T-helper 17 cell (primary cell): ENCODE data around the gene APOM. TPM values are rescaled to one million over a fixed set of nuclear protein-coding genes. Genes with fewer than 3 reads are reported as not detected.
A peak's percentile ranks its signal among the peaks of the same experiment; 100 is the strongest.

ENCODE experiments used
- ATAC-seq: fragments of 150-1000 bp; cut with Tn5 transposase; 2 replicates; pipeline ENCODE4 v1.10.0; 2021; ENCODE audit warnings: mild to moderate bottlenecking, moderate library complexity
- DNase-seq, 3 donors: peaks; one replicate each; pipeline versions ENCODE4 v3.0.0 to v3.0.0-alpha.2; 2020 to 2021
- H3K9me3 ChIP-seq: one replicate; pipeline ENCODE4 v1.7.0; 2013; ENCODE audit warnings: low read length, mild to moderate bottlenecking; ENCODE audit not compliant: control insufficient read depth, poor library complexity, severe bottlenecking
- H3K27ac Mint-ChIP-seq: one replicate; pipeline ENCODE4 v1.8.0; 2022; ENCODE audit warnings: mild to moderate bottlenecking, moderate library complexity, mixed read lengths
- H3K27me3 Mint-ChIP-seq: one replicate; pipeline ENCODE4 v1.8.0; 2022; ENCODE audit warnings: mixed read lengths
- H3K36me3 Mint-ChIP-seq: one replicate; pipeline ENCODE4 v1.8.0; 2022; ENCODE audit warnings: low read depth, mixed read lengths
- H3K4me1 Mint-ChIP-seq: one replicate; pipeline ENCODE4 v1.8.0; 2022; ENCODE audit warnings: mild to moderate bottlenecking, mixed read lengths
- H3K4me3 Mint-ChIP-seq: one replicate; pipeline ENCODE4 v1.8.0; 2022; ENCODE audit warnings: mild to moderate bottlenecking, moderate library complexity, mixed read lengths
- total RNA-seq, 4 donors: library from RNA in 2 of 4; stranded (reverse) in 2 of 4; gene quantifications; one replicate each; pipeline ENCODE4 v1.2.3 and lab custom pipeline; 2022 to 2026

The APOM gene
- total RNA-seq (1 to 10 TPM; 2.9 to 4.0 TPM), total RNA-seq (lab: John Stamatoyannopoulos, UW) (2.0 to 3.1 reads per million in 2 donors)

DNA sequence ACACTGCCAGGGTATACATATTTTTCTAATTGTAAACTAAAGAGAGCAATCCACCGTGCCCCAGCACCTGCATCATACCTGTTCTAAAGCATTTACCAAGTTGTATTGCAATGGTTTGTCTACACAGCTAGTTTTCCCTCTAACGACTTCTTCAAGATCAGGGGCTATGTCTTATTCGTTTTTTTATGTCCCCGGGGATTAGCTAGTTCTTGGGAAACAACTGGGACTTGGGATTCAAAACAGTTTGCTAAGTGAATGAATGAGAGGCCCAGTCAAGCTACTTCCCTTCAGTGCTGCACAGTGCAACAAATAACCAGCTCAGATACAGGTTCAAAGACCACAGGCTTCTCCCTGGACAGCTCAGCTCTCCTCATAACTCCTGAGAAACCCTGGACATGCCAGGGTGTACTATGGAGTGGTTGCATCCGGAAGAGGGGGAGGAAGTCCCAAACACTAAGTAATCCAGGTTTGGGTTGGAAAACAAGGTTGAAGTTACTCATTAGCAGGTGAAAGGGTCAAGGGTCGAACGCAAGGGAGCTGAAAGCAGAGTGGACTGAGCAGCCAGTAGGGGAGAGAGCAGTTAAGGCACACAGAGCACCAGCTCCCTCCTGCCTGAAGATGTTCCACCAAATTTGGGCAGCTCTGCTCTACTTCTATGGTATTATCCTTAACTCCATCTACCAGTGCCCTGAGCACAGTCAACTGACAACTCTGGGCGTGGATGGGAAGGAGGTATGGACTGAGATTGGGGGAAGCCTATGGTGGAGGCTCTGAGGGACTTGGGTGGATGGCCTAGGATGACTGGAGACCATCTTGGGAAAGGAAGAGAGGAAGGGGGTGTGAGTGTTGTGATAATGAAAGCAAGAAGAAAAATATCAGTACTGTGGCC, at the start of gene APOM:
Gene APOM (plus strand): TSS at position 546 of the 889 bp plus-strand sequence. CDS start 73 bp downstream, at position 619.
- DNase-seq = no peak
- H3K9me3 ChIP-seq = no peaks in the 10 kb centered on the region
- H3K27ac Mint-ChIP-seq = peak within 1 kb of the TSS; percentile 67
- peak within 1 kb of the TSS; percentile 50 for H3K4me3 Mint-ChIP-seq
- peaks cover 2% of the 10 kb centered on the region for H3K36me3 Mint-ChIP-seq
- ATAC-seq = no peak
- H3K4me1 Mint-ChIP-seq = peaks cover 57% of the 10 kb centered on the region
- H3K27me3 Mint-ChIP-seq = no peaks in the 10 kb centered on the region

DNA sequence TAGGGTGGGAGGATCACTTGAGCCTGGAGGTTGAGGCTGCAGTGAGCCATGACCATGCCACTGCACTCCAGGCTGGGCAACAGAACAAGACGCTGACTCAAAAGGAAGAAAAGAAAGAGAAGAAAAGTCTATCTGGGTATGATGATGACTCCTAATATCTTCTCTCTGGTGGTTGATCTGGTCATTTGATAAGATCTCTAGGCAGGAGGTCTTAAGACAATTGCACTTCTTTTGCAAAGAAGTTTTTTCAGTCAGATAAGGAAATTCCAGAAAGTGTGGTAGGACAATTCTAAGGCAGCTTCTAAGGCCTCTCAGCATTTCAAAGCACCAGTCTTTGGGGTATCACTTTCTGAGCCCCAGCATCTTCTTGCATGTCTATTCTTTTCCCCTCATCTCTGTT, 48.4 kb upstream of the APOM start:
- ATAC-seq (no peak), DNase-seq (no peak)
- Mint-ChIP-seq H3K4me1 (peaks cover 10% of the 10 kb centered on the region), H3K4me3 (no peak overlapping the region), H3K27ac (no peak overlapping the region), H3K36me3 (peaks cover 3% of the 10 kb centered on the region), H3K27me3 (peaks cover 5% of the 10 kb centered on the region)
- H3K9me3 ChIP-seq = no peaks in the 10 kb centered on the region

DNA sequence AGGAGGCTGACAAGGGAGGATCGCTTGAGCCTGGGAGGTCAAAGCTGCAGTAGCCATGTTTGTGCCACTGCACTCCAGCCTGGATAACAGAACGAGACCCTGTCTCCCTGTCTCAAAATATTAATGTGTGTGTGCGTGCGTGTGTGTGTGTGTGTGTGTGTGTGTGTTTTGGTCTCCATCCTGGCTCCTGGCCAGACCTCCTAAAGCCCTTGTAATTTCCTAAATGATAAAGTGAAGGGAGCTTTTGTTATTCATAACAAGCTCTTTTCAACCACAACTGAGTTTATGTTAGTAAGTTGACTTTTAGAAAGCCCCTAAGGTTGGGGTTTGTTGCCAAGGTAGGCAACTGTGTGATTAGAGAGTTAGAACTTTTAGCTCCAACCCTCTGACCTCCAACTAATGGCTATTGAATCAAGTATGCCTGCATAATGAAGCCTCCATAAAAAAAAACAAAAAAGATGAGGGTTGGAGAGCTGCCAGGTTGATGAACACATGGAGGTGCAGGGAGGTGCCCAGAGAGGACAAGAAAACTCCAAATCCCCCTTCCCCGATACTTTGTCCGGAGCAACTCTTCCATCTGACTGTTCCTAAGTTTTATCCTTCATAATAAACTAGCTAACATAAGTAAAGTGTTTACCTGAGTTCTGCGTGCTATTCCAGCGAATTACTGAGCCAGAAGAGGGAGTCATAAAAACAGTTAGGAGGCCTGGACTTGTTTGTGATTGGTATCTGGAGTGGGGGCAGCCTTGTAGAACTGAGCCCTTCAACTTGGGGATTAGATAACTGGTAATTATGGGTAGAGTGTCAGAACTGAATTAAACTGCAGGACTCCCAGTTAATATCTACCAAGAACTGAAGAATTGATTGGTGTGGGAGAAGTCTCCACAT, 45.9 kb upstream of the APOM start:
- no peaks in the 10 kb centered on the region for H3K36me3 Mint-ChIP-seq
- no peaks in the 10 kb centered on the region for H3K27me3 Mint-ChIP-seq
- H3K27ac Mint-ChIP-seq = no peak overlapping the region
- H3K4me1 Mint-ChIP-seq = peaks cover 4% of the 10 kb centered on the region
- ATAC-seq (no peak), DNase-seq (no peak)
- no peak overlapping the region for H3K4me3 Mint-ChIP-seq
- H3K9me3 ChIP-seq = no peaks in the 10 kb centered on the region

DNA sequence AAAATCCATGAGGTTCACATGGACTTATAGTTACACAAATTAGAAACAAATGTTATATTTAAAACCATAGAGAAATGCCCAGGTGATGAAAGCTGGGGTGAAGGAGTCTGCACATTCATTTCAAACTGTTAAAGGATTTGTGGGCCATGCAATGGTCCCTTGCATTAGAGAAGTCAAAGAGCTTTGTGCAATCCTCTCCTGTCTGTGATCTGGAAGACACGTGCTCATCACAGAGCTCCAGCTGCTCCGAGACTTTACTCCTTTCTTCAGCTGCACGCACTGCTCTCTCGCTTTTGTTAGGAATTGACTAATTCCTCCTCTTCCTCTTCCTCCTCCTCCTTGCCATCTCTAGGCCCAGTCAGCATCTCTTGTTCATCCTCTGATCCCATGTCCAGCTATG, 44.7 kb upstream of the APOM start:
- no peaks in the 10 kb centered on the region for H3K9me3 ChIP-seq
- H3K27ac Mint-ChIP-seq = peak overlapping the region; percentile 19
- no peak overlapping the region for H3K4me3 Mint-ChIP-seq
- peaks cover 10% of the 10 kb centered on the region for H3K4me1 Mint-ChIP-seq
- H3K27me3 Mint-ChIP-seq = no peaks in the 10 kb centered on the region
- H3K36me3 Mint-ChIP-seq = no peaks in the 10 kb centered on the region
- no peak for ATAC-seq
- no peak for DNase-seq

DNA sequence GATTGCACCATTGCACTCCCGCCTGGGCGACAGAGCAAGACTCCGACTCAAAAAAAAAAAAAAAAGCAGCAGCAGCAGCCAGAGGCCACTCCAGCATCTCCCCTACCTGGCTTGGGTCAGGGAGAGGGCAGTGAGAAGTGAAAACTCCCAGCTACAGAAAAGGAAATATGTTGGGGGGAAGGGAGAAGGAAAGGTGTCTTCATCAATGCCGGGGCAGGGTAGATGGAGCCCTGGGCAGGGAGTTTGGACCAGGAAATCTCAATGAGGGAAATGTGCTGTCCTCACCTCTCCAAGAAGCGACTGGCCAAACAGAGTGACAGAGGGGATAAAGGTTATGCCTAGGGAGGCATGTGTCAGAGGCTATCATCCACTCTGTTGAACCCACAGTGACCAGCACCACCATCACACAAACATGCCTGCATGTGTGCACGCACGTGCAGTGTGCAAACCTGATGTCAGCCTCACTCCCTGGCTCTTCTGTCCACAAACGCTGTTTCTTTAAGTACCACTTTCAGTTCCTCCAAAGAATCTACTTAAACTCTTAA, 41.5 kb upstream of the APOM start:
- DNase-seq (no peak), ATAC-seq (no peak)
- Mint-ChIP-seq H3K4me3 (no peak overlapping the region), H3K4me1 (peaks cover 20% of the 10 kb centered on the region), H3K36me3 (no peaks in the 10 kb centered on the region), H3K27me3 (no peaks in the 10 kb centered on the region), H3K27ac (no peak overlapping the region)
- H3K9me3 ChIP-seq = no peaks in the 10 kb centered on the region

DNA sequence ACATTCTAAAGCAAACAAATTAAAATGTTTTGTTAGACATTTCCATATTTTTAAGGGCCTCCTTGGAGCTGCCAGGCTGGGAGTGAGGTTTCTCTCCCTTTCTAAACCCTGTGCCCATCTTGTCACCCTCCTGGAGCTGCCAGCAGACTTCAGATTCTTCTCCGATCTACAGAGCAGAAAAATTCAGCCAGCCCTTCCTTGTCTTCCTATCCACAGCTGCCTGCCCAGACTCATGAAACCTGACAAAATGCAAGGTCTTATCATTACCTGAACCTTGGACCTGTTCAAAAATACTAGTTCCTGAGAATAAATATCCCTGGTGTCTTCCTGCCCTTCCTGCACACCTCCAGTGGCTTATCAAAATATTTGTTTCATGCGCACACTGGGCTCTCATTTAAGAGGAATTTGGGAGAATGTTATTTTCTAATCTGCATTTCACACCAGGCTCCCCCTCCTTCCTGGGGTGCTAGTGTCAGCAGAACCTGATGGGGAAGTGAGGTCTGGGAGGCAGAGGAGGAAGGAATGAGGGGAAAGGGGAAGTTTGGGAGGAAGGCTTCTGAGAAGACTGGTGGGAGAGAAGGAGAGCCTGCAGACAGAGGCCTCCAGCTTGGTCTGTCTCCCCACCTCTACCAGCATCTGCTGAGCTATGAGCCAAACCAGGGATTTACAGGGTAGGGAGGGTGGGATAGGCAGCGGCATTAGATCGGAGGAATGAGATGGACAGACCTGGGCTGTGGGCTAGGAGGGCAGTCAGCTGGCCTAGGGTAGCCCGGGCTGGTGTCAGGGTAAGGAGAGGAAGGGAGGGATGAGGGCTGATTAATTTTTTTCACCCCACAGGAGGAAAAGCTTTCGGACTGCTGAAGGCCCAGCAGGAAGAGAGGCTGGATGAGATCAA, 40.8 kb upstream of the APOM start, which contains the start of gene AIF1:
Gene AIF1 (plus strand): TSS at position 551 of the 895 bp plus-strand sequence. CDS start 96 bp downstream, at position 647.
- no peaks in the 10 kb centered on the region for H3K36me3 Mint-ChIP-seq
- DNase-seq (no peak), ATAC-seq (no peak)
- H3K27me3 Mint-ChIP-seq = no peaks in the 10 kb centered on the region
- no peaks in the 10 kb centered on the region for H3K9me3 ChIP-seq
- H3K4me1 Mint-ChIP-seq = peaks cover 18% of the 10 kb centered on the region
- H3K27ac Mint-ChIP-seq = peak within 1 kb of the TSS; percentile 41
- peak within 1 kb of the TSS; percentile 49 for H3K4me3 Mint-ChIP-seq

DNA sequence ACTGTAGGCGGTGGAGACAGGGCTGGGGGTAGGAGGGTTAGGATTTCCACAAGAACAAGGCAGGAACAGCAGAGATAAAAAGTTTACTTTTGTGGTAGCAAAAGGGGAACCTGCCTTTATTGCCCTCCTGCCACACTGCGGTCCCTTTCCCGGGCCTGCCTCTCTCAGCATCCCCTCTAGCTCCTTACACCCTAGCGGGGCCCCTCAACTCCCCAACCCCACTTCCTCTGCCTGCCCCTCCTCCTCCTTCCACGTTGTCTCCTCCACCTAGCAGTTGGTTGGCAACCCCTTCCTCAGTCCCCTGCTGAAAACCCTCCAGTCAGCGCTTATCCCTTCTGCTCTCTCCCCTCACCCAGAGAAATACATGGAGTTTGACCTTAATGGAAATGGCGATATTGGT, 39.9 kb upstream of the APOM start:
- Mint-ChIP-seq H3K36me3 (no peaks in the 10 kb centered on the region), H3K4me3 (peak overlapping the region; percentile 49), H3K4me1 (peaks cover 20% of the 10 kb centered on the region), H3K27me3 (no peaks in the 10 kb centered on the region), H3K27ac (no peak overlapping the region)
- ATAC-seq (no peak), DNase-seq (no peak)
- no peaks in the 10 kb centered on the region for H3K9me3 ChIP-seq

DNA sequence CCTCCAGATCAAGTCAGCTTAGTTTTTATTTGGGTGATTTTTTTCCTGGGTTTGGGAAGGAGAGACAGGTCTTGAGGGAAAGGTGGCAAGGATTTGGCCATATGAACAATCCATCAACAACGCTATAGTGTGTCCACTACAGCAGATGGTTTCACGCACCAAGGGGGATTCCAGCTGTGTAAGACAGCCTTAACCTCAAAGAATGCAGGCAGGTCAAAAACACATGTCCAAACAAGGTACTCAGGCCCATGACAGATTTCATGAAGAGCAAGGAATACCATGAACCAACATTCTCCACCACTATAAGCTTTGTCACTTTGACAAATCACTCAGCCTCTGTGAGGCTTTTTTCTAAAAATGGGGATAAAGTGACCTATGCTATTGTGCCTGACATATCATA, 38.7 kb upstream of the APOM start:
- Mint-ChIP-seq H3K36me3 (peaks cover 4% of the 10 kb centered on the region), H3K27ac (no peak overlapping the region), H3K27me3 (no peaks in the 10 kb centered on the region), H3K4me1 (peaks cover 30% of the 10 kb centered on the region), H3K4me3 (no peak overlapping the region)
- no peaks in the 10 kb centered on the region for H3K9me3 ChIP-seq
- ATAC-seq (no peak), DNase-seq (no peak)

DNA sequence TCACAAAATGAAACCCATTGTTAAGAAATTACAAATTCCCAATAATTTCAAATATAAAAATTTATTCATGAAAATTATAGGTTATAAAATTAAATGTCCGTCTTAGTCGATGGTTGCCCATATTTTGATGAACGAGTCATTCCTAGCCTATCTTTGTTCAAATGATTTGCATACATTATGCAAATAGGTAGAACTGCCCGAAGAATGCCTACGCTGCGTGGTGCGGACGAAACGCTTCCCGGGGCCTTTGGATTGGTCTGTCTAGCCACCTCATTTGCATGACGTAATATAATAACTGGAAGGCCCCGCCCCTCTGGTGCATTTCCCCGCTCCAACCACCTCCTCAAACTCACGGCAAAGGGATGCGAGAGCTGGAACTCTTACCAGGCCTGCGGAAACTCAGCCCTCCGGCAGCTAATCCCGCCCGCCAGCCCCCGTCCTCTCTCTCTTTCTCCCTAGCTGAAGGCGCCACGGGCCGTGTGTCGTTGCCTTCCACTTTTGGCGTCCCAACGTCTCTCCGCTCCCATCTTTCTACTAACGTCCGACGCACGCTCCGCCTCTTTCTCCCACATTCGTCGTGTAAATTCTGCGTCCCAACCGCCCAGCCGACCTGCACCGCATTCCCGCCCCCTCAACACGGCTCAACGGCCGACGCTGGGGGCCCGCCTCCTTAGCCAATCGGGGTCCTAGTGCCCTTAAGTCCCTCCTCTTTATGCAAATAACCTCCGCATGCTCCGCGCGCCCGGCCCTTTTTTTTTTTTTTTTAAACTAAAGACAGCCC, 35.7 kb upstream of the APOM start:
- peaks cover 4% of the 10 kb centered on the region for H3K36me3 Mint-ChIP-seq
- no peaks in the 10 kb centered on the region for H3K27me3 Mint-ChIP-seq
- peak overlapping the region; percentile 95 for H3K27ac Mint-ChIP-seq
- peak overlapping the region; percentile 93 for H3K4me3 Mint-ChIP-seq
- H3K4me1 Mint-ChIP-seq = peaks cover 38% of the 10 kb centered on the region
- H3K9me3 ChIP-seq = no peaks in the 10 kb centered on the region
- DNase-seq (peak; percentile 88 to 94 (median 89)), ATAC-seq (peak; percentile 86)

DNA sequence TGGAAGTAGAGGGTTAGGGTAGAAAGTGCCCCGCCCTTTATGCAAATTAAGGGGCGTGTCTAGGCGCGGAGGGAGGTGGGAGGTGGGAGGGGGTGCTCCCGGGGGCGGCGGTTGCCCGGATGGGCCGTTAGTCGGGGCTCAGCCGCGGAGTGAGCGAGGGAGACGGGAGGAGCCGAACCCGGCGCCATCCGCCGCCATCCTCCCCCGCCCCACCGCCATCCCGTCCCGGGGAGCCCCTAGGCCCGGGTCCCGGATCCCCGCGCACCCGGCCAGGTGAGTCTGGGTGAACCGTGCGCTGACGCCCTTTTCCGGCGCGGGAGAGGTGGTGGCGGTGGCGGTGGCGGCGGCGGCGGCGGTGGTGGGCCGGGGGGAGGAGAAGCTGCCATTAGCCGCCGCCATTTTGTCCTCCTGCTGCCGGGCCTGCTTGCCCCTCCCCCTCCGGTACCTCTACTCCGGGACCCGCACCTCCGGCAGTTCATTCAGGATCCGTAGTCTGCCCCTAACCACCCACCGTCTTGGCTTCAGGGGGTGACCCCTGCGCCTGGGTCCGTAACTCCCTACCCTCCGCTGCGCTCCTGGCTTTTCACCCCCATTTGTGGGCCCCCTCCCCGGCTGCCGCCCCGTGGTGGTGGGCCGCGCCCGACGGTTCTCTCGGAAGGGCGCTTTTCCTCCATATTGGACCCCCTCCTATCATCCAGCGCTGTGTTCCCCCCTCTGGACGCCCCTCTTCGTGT, 34.9 kb upstream of the APOM start, which contains the start of gene PRRC2A:
Gene PRRC2A (plus strand): TSS at position 130 of the 734 bp plus-strand sequence. CDS start 2,075 bp downstream, outside the sequence.
- Mint-ChIP-seq H3K4me3 (peak within 1 kb of the TSS; percentile 93), H3K36me3 (peaks cover 4% of the 10 kb centered on the region), H3K27me3 (no peaks in the 10 kb centered on the region), H3K4me1 (peaks cover 34% of the 10 kb centered on the region), H3K27ac (peak within 1 kb of the TSS; percentile 95)
- DNase-seq (peak in 1 of 3 donors; percentile 86), ATAC-seq (peak; percentile 38)
- H3K9me3 ChIP-seq = no peaks in the 10 kb centered on the region

DNA sequence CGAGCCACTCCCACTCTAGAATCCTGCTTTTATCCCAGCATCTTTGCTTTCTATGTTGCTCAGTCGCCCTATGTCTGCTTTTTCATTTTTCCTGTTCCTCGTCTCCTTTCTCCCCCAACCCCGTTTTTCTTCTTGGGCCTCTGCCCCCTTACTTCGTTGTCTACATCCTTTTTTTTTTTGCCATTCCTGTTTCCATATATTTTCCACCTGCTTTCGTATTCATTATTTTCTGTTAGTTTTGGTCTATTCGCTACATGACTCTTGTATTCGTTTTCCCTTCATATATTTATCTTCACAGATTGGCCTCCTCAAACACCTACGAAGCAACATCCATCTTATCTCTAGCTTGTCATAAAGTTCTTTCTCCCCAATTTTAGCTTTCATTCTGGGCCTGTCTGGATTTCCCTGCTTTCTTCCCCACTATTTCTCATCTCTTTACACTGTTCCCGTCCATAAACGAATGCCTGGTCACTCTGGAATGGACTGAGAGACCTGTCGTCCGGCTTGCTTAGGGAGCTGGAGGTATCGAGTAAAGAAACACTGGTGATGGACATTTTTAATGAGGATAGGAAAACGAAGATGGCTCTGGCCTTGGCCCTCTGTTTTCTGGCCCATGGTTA, 34.3 kb upstream of the APOM start:
- ATAC-seq (no peak), DNase-seq (no peak)
- H3K27me3 Mint-ChIP-seq = no peaks in the 10 kb centered on the region
- H3K36me3 Mint-ChIP-seq = peaks cover 7% of the 10 kb centered on the region
- H3K9me3 ChIP-seq = no peaks in the 10 kb centered on the region
- peaks cover 34% of the 10 kb centered on the region for H3K4me1 Mint-ChIP-seq
- peak overlapping the region; percentile 95 for H3K27ac Mint-ChIP-seq
- peak overlapping the region; percentile 93 for H3K4me3 Mint-ChIP-seq
